Lower leg skin (tissue), 3 donors: ENCODE data around the gene ATP5MC2.

ENCODE experiments used
- POLR2A ChIP-seq, 2 donors: fragments of 450-650 bp; IDR thresholded peaks; one replicate each; pipeline ENCODE4 v1.6.1; 2016 to 2017; ENCODE audit warnings: antibody characterized with exemption in 2 of 2, mild to moderate bottlenecking in 1 of 2, moderate library complexity in 1 of 2
- TF ChIP-seq, protein P1 (sequence below), 3 donors: fragments of 450-650 bp; IDR thresholded peaks; one replicate each; pipeline ENCODE4 v1.5.1; 2016; ENCODE audit warnings: antibody characterized with exemption in 3 of 3, mild to moderate bottlenecking in 3 of 3, moderate library complexity in 2 of 3

DNA sequence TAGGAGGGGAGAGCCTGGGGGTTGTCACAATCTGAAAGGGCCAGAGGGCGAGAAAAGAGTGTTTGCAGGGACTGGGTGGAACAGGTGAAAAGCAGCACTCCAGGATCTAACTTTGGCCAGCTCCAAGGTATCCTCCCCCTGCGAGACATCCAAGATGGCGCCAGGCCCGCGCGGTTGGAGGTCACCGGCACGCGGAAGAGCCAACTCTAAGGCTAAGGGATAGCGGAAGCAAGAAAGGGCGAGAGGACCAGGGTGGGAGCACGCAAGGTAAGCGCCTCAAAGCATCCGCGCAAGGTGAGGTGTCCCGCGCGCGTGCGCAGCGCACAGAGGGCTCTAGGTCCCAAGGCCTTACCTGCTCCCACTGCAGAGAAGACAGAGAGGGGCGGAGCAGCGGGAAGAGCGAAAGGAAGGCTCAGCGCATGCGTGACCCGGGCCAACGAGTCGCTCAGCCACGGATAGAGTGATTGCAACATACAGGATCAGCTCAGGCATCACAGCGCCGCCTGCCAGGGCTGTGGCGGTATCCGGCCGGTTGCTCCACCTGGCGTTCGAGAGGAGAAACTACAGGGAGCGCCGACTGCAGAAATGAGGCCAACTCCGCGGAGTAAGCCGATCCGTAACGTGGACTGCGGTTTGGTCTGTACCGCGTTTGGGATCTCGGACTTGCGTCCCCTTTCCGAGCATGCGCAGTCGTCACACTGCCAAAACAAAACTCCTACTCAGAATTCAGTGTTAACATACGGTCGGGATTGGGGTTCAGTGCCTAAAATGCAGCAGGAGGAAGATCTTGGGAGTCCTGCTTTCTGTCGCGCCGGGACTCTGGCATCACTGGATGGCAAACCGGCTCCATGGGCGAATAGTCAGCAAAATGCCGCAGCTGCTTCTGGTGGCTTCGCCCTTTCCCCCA lies at the start of gene ATP5MC2:
- TF ChIP-seq, protein P1, sequence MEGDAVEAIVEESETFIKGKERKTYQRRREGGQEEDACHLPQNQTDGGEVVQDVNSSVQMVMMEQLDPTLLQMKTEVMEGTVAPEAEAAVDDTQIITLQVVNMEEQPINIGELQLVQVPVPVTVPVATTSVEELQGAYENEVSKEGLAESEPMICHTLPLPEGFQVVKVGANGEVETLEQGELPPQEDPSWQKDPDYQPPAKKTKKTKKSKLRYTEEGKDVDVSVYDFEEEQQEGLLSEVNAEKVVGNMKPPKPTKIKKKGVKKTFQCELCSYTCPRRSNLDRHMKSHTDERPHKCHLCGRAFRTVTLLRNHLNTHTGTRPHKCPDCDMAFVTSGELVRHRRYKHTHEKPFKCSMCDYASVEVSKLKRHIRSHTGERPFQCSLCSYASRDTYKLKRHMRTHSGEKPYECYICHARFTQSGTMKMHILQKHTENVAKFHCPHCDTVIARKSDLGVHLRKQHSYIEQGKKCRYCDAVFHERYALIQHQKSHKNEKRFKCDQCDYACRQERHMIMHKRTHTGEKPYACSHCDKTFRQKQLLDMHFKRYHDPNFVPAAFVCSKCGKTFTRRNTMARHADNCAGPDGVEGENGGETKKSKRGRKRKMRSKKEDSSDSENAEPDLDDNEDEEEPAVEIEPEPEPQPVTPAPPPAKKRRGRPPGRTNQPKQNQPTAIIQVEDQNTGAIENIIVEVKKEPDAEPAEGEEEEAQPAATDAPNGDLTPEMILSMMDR (IDR thresholded peaks at IDR 0.05), result peak in 2 of 3 donors; percentile 53 to 99
- peak in 1 of 2 donors; percentile 34 for TF ChIP-seq POLR2A (IDR thresholded peaks at IDR 0.05)
